HCT116 (cell line): Measurements from ENCODE around the gene ATG4C. TPM values are rescaled to one million over a fixed set of nuclear protein-coding genes. Genes with fewer than 3 reads are reported as not detected.

ENCODE experiments used
- ATAC-seq: fragments of 200-7000 bp; cut with Tn5 transposase; 2 replicates; pipeline ENCODE4 v1.9.1; 2020; ENCODE audit warnings: mild to moderate bottlenecking, moderate library complexity
- BruUV-seq: library from RNA; stranded (reverse); fragments of 400-500 nt; replicated peaks from 2 replicates; lab custom pipeline; 2021; lab: Mats Ljungman, UMichigan
- CTCF ChIA-PET: fragments of 300-600 bp; sonication (Branson Sonifier 250); formaldehyde crosslinking; loops from one replicate; lab custom pipeline; 2021; ENCODE audit warnings: antibody characterized with exemption; lab: Charles Lee
- POLR2A ChIA-PET: fragments of 300-600, 350-600 bp; sonication (Branson Sonifier 250); formaldehyde crosslinking; loops from one replicate; lab custom pipeline; 2021; ENCODE audit warnings: antibody characterized with exemption; lab: Charles Lee
- RAD21 ChIA-PET, 2 experiments: fragments of 300-600 bp; sonication (Branson Sonifier 250); formaldehyde crosslinking; loops; one replicate each; lab custom pipeline; 2023; ENCODE audit warnings: low total read pairs in 2 of 2; ENCODE audit not compliant: uncharacterized antibody in 2 of 2, unreplicated experiment in 2 of 2, low non-redundant PET in 1 of 2; lab: Charles Lee
- DNase-seq: peaks from one replicate; pipeline ENCODE4 v3.0.0-alpha.2; 2010; ENCODE audit warnings: low read depth, low spot score
- H2AFZ ChIP-seq: fragments of 200-600 bp; shearing (Covaris generic), sonication (generic); 2 replicates; pipeline ENCODE4 v1.6.1; 2017; ENCODE audit warnings: low read depth, mixed run types, mixed read lengths, antibody characterized with exemption, low read length; ENCODE audit not compliant: poor library complexity, severe bottlenecking
- H3K27ac ChIP-seq: 2 replicates; pipeline ENCODE4 v1.5.1; 2012; ENCODE audit warnings: low read depth, low read length
- H3K27me3 ChIP-seq: fragments of 200-600 bp; sonication (generic); 2 replicates; pipeline ENCODE4 v1.6.1; 2016; ENCODE audit warnings: mixed run types, low read length, mixed read lengths; ENCODE audit not compliant: insufficient read depth
- H3K36me3 ChIP-seq, 2 experiments: fragments of 200-500 bp in 1 of 2; fragments of 200-600 bp in 1 of 2; sonication (Bioruptor generic) in 1 of 2; sonication (generic) in 1 of 2; 2 replicates each; pipeline versions ENCODE4 v1.5.1 to v1.6.1; 2014 to 2016; ENCODE audit warnings: low read length in 2 of 2, inconsistent platforms in 1 of 2, mixed read lengths in 1 of 2, mixed run types in 1 of 2; ENCODE audit not compliant: insufficient read depth in 2 of 2, control insufficient read depth in 1 of 2
- H3K4me1 ChIP-seq, 2 experiments: fragments of 200-600 bp in 1 of 2; sonication (generic) in 1 of 2; 2 replicates each; pipeline versions ENCODE4 v1.5.1 to v1.6.1; 2012 to 2017; ENCODE audit warnings: low read length in 2 of 2, inconsistent platforms in 1 of 2, mild to moderate bottlenecking in 1 of 2, mixed read lengths in 1 of 2, mixed run types in 1 of 2, moderate library complexity in 1 of 2; ENCODE audit not compliant: insufficient read depth in 2 of 2, control insufficient read depth in 1 of 2
- H3K4me2 ChIP-seq: fragments of 200-600 bp; sonication (generic); 2 replicates; pipeline ENCODE4 v1.6.1; 2017; ENCODE audit warnings: mixed run types, low read length, mixed read lengths
- H3K4me3 ChIP-seq, 2 experiments: fragments of 200-600 bp in 1 of 2; sonication (generic) in 1 of 2; replicated peaks in 1 of 2; 2 replicates each; pipeline ENCODE4 v1.5.1; 2011 to 2016; ENCODE audit warnings: low read length in 2 of 2, control low read depth in 1 of 2, low read depth in 1 of 2, mild to moderate bottlenecking in 1 of 2, mixed read lengths in 1 of 2, mixed run types in 1 of 2
- H3K79me2 ChIP-seq: fragments of 200-600 bp; sonication (generic); 2 replicates; pipeline ENCODE4 v1.6.1; 2017; ENCODE audit warnings: mild to moderate bottlenecking, mixed run types, low read length, moderate library complexity, mixed read lengths; ENCODE audit not compliant: insufficient read depth
- H3K9ac ChIP-seq: fragments of 200-600 bp; sonication (generic); 2 replicates; pipeline ENCODE4 v1.6.1; 2016; ENCODE audit warnings: low read length, mixed read lengths
- H3K9me2 ChIP-seq: fragments of 200-600 bp; sonication (generic), shearing (Covaris generic); 2 replicates; pipeline ENCODE4 v1.6.1; 2017; ENCODE audit warnings: mixed run types, mild to moderate bottlenecking, moderate library complexity; ENCODE audit not compliant: insufficient read depth
- H3K9me3 ChIP-seq, 2 experiments: fragments of 200-500 bp in 1 of 2; fragments of 200-600 bp in 1 of 2; sonication (Bioruptor generic) in 1 of 2; sonication (generic) in 1 of 2; 2 replicates each; pipeline ENCODE4 v1.6.1; 2014 to 2017; ENCODE audit warnings: low read length in 2 of 2, mixed read lengths in 2 of 2, inconsistent platforms in 1 of 2, low read depth in 1 of 2, mild to moderate bottlenecking in 1 of 2, mixed run types in 1 of 2, moderate library complexity in 1 of 2; ENCODE audit not compliant: control insufficient read depth in 1 of 2, insufficient read depth in 1 of 2
- H4K20me1 ChIP-seq: fragments of 200-600 bp; sonication (generic), shearing (Covaris generic); 2 replicates; pipeline ENCODE4 v1.6.1; 2017; ENCODE audit warnings: mixed run types, mild to moderate bottlenecking, moderate library complexity; ENCODE audit not compliant: insufficient read depth
- CEBPB ChIP-seq: IDR thresholded peaks from 2 replicates; pipeline ENCODE4 v1.6.1; 2012; ENCODE audit warnings: low read depth
- CTCF ChIP-seq, 3 experiments: fragments of 200-600 bp in 1 of 3; sonication (generic) in 1 of 3; IDR thresholded peaks in 2 of 3; conservative IDR thresholded peaks in 1 of 3; 2 replicates each; pipeline ENCODE4 v1.5.1; 2012 to 2017; ENCODE audit warnings: low read depth in 2 of 3, low read length in 2 of 3, antibody characterized with exemption in 1 of 3, borderline replicate concordance in 1 of 3, control low read depth in 1 of 3, mild to moderate bottlenecking in 1 of 3, mixed read lengths in 1 of 3, mixed run types in 1 of 3, moderate library complexity in 1 of 3; ENCODE audit not compliant: insufficient read depth in 1 of 3
- ELF1 ChIP-seq: IDR thresholded peaks from 2 replicates; pipeline ENCODE4 v1.6.1; 2012; ENCODE audit warnings: low read depth, borderline replicate concordance
- EZH2 ChIP-seq: fragments of 200-600 bp; sonication (generic); IDR thresholded peaks from 2 replicates; pipeline ENCODE4 v1.6.1; 2017; ENCODE audit warnings: antibody characterized with exemption, mixed run types
- FOSL1 ChIP-seq: IDR thresholded peaks from 2 replicates; pipeline ENCODE4 v1.6.1; 2012; ENCODE audit warnings: low read depth
- JUND ChIP-seq: IDR thresholded peaks from 2 replicates; pipeline ENCODE4 v1.6.1; 2012
- MAX ChIP-seq: IDR thresholded peaks from 2 replicates; pipeline ENCODE4 v1.6.1; 2012
- POLR2A ChIP-seq: IDR thresholded peaks from 2 replicates; pipeline ENCODE4 v1.7.0; 2011; ENCODE audit warnings: borderline replicate concordance; ENCODE audit not compliant: insufficient read depth, insufficient read length; ENCODE audit errors: extremely low read depth
- POLR2AphosphoS5 ChIP-seq: IDR thresholded peaks from 2 replicates; pipeline ENCODE4 v1.6.1; 2011; ENCODE audit warnings: mild to moderate bottlenecking, low read depth, low read length, moderate library complexity
- RAD21 ChIP-seq: IDR thresholded peaks from 2 replicates; pipeline ENCODE4 v1.6.1; 2012; ENCODE audit warnings: low read depth, mild to moderate bottlenecking
- SIN3A ChIP-seq: IDR thresholded peaks from 2 replicates; pipeline ENCODE4 v1.6.1; 2012; ENCODE audit warnings: low read depth
- SP1 ChIP-seq: IDR thresholded peaks from 2 replicates; pipeline ENCODE4 v1.6.1; 2012; ENCODE audit warnings: low read depth
- SRF ChIP-seq: IDR thresholded peaks from 2 replicates; pipeline ENCODE4 v1.6.1; 2012; ENCODE audit warnings: low read depth
- ZFX ChIP-seq: fragments of 450-650 bp; IDR thresholded peaks from 2 replicates; pipeline ENCODE4 v1.6.1; 2017
- intact Hi-C: fragments of 100-400 bp; cut with micrococcal nuclease; formaldehyde crosslinking; loops from 2 replicates; pipeline ENCODE4 v1.10.0; 2022
- total RNA-seq: library from RNA; stranded (reverse); gene quantifications from one replicate; pipeline ENCODE4 v1.2.1, GENCODE V29; 2021; ENCODE audit not compliant: unreplicated experiment
- TF ChIP-seq, protein P1 (sequence below): IDR thresholded peaks from 2 replicates; pipeline ENCODE4 v1.6.1; 2012; ENCODE audit warnings: low read depth
- TF ChIP-seq, protein P2 (sequence below): IDR thresholded peaks from 2 replicates; pipeline ENCODE4 v1.6.1; 2011; ENCODE audit warnings: mild to moderate bottlenecking, low read length, moderate library complexity; ENCODE audit not compliant: insufficient replicate concordance; ENCODE audit errors: extremely low read depth

The ATG4C gene
- total RNA-seq, 1 experiment from 2014 or later: 11.8 TPM

GRCh38 chr1:62840555-62840954 lies 56.6 kb downstream of the ATG4C start:
- ATAC-seq (no peak), DNase-seq (no peak)
- H3K9ac ChIP-seq: no peak overlapping the region
- CTCF ChIA-PET: interaction anchor here (0.5 to 2.3 kb wide), 4 partner anchors 9 to 705 kb away, joined by 3 to 22 read pairs (median 6); no protein-coding TSS in a partner anchor
- no peaks in the 10 kb centered on the region for H3K4me1 ChIP-seq
- H4K20me1 ChIP-seq: no peaks in the 10 kb centered on the region
- no TSS peak for BruUV-seq
- RAD21 ChIA-PET: no interaction called here
- H3K79me2 ChIP-seq: no peaks in the 10 kb centered on the region
- no peaks in the 10 kb centered on the region for H3K9me2 ChIP-seq
- no peak overlapping the region for H3K4me2 ChIP-seq
- H3K36me3 ChIP-seq: no peaks in the 10 kb centered on the region
- no peak overlapping the region for H2AFZ ChIP-seq
- H3K9me3 ChIP-seq: no peaks in the 10 kb centered on the region
- TF ChIP-seq SP1: no peak
- TF ChIP-seq SRF: no peak
- TF ChIP-seq CEBPB: no peak
- no peak for TF ChIP-seq CTCF (IDR thresholded peaks at IDR 0.05 in 2 of 3, conservative IDR thresholded peaks at IDR 0.05 in 1 of 3; ENCODE audit: borderline replicate concordance in 1 of 3, insufficient read depth in 1 of 3, low read depth in 2 of 3, low read length in 2 of 3)
- TF ChIP-seq EZH2: no peak
- TF ChIP-seq, protein P1, sequence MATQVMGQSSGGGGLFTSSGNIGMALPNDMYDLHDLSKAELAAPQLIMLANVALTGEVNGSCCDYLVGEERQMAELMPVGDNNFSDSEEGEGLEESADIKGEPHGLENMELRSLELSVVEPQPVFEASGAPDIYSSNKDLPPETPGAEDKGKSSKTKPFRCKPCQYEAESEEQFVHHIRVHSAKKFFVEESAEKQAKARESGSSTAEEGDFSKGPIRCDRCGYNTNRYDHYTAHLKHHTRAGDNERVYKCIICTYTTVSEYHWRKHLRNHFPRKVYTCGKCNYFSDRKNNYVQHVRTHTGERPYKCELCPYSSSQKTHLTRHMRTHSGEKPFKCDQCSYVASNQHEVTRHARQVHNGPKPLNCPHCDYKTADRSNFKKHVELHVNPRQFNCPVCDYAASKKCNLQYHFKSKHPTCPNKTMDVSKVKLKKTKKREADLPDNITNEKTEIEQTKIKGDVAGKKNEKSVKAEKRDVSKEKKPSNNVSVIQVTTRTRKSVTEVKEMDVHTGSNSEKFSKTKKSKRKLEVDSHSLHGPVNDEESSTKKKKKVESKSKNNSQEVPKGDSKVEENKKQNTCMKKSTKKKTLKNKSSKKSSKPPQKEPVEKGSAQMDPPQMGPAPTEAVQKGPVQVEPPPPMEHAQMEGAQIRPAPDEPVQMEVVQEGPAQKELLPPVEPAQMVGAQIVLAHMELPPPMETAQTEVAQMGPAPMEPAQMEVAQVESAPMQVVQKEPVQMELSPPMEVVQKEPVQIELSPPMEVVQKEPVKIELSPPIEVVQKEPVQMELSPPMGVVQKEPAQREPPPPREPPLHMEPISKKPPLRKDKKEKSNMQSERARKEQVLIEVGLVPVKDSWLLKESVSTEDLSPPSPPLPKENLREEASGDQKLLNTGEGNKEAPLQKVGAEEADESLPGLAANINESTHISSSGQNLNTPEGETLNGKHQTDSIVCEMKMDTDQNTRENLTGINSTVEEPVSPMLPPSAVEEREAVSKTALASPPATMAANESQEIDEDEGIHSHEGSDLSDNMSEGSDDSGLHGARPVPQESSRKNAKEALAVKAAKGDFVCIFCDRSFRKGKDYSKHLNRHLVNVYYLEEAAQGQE: no peak
- no peak for TF ChIP-seq FOSL1
- TF ChIP-seq RAD21: no peak
- TF ChIP-seq JUND: no peak
- no peak for TF ChIP-seq MAX
- no peak for TF ChIP-seq ZFX
- TF ChIP-seq POLR2A: no peak
- no peak for TF ChIP-seq SIN3A
- TF ChIP-seq, protein P2, sequence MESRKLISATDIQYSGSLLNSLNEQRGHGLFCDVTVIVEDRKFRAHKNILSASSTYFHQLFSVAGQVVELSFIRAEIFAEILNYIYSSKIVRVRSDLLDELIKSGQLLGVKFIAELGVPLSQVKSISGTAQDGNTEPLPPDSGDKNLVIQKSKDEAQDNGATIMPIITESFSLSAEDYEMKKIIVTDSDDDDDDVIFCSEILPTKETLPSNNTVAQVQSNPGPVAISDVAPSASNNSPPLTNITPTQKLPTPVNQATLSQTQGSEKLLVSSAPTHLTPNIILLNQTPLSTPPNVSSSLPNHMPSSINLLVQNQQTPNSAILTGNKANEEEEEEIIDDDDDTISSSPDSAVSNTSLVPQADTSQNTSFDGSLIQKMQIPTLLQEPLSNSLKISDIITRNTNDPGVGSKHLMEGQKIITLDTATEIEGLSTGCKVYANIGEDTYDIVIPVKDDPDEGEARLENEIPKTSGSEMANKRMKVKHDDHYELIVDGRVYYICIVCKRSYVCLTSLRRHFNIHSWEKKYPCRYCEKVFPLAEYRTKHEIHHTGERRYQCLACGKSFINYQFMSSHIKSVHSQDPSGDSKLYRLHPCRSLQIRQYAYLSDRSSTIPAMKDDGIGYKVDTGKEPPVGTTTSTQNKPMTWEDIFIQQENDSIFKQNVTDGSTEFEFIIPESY: no peak
- TF ChIP-seq ELF1: no peak
- TF ChIP-seq POLR2AphosphoS5: no peak
- TF ChIP-seq, all 23 proteins: peak for 0
- H3K27ac ChIP-seq: no peak overlapping the region
- intact Hi-C loops: loop anchor here (5.0 to 10.0 kb wide), 4 partner anchors 304 to 1407 kb away; no protein-coding TSS in a partner anchor
- no peaks in the 10 kb centered on the region for H3K27me3 ChIP-seq
- POLR2A ChIA-PET: no interaction called here
- no peak overlapping the region for H3K4me3 ChIP-seq
